HS-27A (cell line): Measurements from ENCODE around the gene SF3B3.
"Not testable (repeated sequence)": the region's sequence is repeated elsewhere in the genome, so short reads cannot be mapped to it uniquely, and the experiment has no call there.

Source experiments
- DNase-seq: peaks from one replicate; pipeline ENCODE4 v3.0.0-alpha.2; 2012; ENCODE audit warnings: low read depth, missing footprints

The SF3B3 gene

DNA sequence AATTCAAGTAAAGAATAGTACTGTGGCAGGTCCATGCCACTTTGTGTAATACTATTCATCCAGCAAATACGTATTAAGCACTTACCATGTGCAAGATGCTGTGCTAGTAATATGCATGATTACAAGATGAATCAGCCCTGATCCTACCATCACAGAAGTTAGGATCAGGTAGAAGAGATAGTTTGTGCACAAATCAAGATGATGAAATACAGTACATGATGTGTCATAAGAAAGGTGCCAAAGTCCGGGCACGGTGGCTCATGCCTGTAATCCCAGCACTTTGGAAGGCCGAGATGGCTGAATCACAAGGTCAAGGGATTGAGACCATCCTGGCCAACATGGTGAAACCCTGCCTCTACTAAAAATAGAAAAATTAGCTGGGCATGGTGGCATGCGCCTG is 11.2 kb upstream of the SF3B3 start:
- no peak for DNase-seq

DNA sequence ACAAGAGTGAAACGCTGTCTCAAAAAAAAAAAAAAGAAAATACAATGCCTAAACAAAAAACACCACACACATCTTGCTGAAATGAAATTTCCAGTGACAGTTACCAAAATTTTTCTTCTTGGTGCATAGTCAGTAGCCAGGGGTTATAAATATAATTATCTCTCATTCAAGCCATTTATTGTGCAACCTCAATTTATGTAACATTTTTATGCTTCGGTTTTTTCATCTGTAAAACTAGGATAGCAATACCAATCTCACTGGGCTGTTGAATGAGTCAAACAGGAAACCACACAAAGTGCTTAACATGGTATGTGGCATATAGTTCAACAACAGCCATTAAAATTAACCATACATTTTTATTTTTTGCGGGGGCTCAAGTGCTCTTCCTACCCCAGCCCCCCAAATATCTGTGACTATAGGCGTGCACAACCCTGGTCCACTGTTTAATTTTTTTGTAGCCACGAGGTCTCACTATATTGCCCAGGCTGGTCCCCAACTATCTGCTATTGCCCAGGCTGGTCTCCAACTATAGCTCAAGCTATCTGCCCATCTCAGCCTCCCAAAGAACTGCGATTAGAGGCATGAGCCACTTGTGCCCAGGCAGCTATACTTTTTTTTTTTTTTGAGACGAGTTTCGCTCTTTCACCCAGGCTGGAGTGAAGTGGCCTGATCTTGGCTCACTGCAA is 2.9 kb upstream of the SF3B3 start:
- no peak for DNase-seq

DNA sequence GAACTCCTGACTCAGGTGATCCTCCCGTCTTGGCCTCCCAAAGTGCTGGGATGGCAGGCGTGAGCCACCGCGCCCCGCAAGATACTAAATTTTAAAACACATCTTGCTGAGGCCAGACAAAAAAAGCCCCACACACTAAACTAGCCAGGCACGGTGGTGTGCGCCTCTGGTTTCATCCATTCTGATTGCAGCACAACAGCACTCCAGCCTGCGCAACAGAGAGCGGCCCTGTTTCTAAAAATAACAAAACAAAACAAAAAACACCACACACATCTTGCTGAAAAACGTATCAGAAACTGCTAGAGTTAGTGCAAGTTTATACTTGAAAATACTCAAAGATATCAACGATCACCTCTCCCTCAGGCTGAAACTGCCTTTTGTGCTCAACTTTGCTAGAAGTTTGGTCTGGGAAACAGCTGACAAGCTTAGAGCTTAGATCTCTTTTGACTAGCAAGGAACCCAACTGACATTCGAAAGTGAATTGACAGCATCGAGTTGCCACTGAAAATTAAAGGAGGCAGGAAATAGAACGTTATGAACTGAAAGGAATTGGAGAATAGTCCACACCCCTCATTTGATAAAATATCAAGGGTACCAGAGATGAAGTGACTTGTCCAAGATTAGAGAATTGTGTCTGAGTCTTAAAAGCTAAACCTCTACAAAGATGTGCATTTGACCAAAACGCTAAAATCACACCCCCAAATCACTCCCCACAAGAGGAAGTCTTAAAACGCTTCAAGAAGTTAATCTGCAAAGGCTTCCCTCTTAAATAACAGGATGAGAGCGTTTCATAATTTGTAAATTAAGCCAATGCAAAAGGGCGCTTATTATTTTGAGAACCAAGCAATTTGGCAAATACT is 1.2 kb upstream of the SF3B3 start:
- no peak for DNase-seq

DNA sequence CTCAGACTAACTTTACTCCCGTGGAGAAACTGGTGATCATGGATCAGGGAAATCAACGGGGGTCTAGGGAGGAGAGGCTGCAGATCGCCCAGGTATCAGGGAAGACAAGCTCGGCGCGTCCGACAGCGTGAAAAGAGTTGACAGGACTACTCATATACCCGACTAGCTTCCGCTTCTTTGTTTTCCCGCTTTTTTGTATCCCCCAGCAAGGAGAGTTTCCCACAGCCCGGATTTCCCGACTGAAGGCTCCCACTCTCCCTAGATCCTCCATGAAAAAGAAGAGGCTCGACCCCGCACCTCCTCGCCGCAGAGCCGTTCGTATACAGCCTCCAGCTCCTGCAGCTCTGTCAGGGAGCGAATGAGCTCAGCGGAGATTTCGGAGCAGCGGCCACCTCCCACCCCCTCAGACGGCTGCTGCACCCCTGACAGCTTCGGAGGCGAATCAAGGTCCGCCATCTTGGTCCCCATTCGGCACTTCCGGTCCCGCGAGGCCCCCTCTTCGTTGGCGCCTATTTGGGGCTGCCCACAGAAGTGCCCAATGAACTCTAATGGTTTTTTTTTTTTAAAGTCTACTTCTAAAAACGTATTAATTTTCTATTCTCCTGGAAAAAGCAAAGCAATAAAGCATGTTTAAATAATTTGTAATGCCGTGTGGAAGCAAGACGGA is 407 bp upstream of the SF3B3 start, which contains the start of gene COG4:
COG4 (minus strand) TSS at position 479 of the 667 bp plus-strand sequence; CDS start at position 468, 11 bp downstream.
- peak; percentile 89 for DNase-seq

DNA sequence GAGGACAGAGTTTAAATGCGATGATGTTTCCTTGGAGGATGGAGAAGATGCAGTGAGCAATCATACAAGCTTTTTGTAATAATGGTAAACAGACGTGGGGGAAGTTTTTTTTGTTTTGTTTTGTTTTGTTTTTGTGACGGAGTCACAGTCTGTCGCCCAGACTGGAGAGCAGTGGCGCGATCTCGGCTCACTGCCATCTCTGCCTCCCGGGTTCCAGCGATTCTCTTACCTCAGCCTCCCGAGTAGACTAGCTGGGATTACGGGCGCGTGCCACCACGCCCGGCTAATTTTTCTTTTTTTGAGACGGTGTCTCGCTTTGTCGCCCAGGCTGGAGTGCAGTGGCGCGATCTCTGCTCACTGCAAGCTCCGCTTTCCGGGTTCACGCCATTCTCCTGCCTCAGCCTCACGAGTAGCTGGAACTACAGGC is 796 bp downstream of the SF3B3 start:
- DNase-seq = not testable (repeated sequence)

DNA sequence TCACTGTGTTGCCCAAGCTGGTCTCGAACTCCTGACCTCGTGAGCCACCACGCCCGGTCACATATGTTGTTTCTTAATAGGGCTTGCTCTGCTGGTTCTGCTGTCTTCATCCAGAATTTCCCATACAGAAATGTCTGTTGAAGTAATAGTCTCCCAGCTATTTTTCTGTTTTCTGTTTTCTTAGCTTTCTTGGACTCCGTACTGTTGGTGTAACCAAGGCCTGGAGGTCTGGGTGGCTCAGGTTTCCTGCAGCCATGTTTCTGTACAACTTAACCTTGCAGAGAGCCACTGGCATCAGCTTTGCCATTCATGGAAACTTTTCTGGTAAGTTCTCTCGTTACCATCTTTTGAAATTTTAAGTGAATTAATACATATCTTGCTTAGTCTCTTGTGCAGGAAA is 2.8 kb downstream of the SF3B3 start:
- DNase-seq = no peak

DNA sequence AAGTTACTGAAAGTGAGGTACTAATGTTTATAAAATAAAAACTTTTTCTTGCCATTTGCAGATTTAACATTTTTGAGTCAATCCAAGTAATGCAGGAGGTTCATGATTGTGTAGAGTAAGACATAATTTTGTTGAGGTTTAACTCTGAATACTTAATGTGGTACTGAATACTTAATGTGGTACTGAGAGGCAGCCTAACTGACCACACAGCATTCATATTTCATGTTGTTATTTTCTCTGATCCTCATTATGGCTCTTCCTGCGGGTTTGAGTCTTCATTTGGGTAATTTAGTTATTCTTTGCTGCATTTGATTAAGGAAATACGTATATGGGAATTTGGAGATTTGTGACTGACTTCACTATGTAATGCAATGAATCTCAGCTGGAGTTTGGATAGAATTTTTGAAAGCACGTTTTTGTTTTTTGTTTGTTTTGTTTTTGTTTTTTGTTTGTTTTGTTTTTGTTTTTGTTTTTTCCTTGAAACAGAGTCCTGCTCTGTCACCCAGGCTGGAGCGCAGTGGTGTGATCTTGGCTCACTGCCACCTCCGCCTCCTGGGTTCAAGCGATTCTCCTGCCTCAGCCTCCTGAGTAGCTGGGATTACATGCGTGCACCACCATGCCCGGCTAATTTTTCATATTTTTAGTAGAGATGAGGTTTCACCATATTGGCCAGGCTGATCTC is 3.8 kb downstream of the SF3B3 start:
- no peak for DNase-seq

DNA sequence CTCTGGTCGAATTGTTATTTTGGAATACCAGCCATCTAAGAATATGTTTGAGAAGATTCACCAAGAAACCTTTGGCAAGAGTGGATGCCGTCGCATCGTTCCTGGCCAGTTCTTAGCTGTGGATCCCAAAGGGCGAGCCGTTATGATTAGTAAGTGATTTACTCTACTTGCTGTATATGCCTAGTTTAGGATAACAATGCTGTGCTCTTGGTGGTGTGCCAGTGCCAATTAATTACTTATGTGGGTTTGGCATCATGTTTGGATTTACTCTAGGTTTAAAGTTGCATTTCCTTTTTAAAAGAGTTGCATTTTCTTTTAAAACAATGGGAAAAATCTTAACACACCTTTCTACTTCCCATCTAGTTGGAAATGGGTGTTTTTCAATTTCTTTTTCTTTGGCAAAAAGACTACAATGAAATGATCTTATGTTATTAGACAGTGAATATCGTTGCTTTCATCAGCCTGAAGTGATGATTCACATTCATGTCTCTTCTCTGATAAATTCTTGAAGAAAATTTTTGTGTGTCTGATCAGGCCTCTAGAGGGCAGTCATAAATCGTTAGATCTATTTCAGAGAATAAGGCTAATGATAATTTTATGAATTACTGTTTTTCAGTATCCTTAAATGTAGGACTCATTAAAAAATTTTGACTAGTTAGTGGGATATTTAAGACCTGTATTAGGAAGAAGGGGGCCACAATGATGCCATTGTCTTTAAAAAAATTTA is 5.6 kb downstream of the SF3B3 start:
- DNase-seq = no peak

DNA sequence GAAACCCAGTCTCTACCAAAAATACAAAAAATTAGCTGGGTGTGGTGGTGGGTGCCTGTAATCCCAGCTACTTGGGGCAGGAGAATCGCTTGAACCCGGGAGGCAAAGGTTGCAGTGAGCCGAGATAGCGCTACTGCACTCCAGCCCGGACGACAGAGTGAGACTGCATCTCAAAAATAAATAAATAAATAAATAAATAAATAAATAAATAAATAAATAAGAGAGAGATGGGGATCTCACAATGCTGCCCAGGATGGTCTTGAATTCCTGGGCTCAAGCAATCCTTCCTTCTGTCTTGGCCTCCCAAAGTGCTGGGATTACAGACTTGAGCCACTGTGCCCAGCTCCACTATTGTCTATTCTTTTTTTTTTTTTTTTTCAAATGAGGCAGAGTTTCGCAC is 6.3 kb downstream of the SF3B3 start:
- DNase-seq = not testable (repeated sequence)

DNA sequence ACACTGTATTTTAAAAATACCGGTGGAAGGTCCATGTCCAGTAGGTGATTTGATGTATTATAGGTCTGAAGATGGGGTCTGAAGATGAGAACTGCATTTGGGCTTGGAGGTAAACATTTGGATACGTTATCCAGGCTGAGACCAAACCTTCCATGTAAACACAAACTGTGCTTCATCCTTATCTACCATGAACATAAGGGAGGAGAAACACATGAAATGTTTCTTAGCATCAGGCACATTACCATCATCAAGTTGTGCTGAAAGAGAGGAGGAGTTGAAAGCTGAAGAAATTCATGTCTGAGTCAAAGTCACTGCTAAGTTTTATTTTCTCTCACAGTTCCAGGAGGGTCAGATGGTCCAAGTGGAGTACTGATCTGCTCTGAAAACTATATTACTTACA is 11.4 kb downstream of the SF3B3 start:
- DNase-seq = no peak

DNA sequence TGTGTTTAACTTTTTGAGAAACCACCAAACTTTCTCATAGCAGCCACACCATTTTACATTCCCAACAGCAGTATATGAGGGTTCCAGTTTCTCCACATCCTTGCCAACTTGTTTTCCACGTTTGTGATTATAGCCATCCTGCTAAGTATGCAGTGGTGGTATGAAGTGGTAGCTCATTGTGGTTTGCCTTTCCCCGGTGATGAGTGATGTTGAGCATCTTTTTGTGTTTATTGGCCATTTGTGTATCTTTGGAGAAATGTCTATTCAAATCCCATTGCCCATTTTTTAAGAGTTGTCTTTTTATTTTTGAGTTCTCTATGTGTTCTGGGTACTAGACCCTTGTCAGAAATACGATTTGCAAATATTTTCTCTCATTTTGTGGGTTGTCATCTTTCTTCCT is 17.4 kb downstream of the SF3B3 start:
- DNase-seq = no peak

DNA sequence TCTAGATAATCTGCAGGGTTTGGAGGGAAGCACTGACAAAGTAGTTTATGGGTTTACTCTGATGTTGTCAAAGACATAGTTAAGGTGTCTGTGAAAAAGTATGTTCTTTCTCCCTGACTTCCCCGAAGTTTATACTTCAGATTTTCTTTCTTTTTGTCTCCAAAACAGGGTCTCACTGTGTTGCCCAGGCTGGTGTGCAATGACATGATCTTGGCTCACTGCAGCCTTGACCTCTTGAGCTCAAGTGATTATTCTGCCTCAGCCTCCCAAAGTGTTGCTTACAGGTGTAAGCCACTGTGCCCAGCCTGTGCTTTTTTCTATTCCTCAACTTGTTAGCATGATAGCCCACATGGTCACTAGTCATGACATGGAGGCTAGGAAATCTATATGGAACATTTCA is 20.9 kb downstream of the SF3B3 start:
- no peak for DNase-seq

DNA sequence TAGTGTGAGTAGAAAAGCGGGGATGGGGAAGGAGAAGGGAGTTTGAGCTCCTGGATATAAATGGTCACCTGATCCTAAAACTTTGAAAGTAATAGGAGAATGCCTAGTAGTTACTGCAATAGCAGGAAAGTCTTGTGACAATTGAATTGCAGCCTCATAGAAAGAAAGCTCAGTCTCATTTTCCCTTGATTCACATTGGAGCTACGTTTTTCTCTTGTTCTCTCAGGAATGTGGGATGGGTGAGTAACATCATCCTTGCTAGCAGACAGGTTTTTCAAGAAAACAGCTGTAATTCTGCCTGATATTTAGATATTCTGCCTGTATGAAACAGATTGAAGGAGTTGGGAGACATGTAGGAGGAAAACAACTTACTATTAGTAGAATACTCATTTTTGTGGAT is 25.3 kb downstream of the SF3B3 start:
- DNase-seq = no peak

DNA sequence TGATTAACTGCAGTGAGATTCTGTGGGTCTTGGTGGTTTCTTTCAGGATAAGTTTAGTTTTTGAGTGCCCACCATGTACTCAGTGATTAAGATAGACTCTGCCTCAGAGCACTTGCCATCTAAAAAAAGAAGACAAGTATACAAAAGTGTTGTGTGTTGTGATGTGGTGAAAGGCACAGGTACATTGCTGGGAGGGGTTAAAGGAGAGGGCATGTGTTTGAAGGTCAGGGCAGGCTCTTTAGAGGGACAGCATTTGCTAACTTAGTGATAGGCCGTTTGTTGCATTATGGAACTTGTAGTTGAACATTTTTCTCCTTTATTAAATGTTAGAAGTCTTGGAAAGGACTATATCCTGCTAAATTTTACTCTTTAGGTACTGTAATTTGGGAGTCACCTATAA is 26.5 kb downstream of the SF3B3 start:
- no peak for DNase-seq

DNA sequence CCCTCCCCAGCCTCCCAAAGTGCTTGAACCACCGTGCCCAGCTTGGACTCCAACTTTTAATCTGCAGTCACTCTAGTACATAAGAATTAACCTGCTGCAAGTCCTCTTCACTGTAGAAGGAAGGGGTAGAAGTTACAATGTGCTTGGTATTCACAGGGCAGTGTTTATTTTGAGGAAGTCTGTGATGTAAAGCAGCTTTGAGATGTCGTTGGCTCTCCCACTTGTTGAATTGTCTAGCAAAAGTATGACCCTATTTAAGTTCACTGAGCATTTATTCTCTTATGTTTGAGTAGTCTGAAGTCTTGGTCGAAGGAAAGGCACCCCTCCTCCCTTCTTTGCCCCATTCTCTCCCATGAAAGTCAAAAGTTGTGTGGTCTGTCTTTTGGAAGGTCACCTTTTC is 28.2 kb downstream of the SF3B3 start:
- DNase-seq = no peak

DNA sequence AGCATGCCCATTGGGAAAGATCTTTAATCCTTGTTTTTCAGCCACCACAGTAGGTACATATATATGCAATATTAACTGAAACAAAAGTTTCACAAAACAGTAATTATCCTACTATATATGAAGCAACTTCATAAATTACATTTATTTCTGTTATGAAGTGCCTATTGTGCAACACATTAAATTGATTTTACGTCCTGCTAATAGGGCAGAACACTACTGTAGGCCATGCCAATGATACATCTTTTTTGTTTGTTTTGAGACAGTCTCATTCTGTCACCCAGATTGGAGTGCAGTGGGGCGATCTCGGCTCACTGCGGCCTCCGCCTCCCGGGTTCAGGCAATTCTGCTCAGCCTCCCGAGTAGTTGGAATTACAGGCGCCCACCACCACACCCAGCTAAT is 29.1 kb downstream of the SF3B3 start:
- DNase-seq = no peak

DNA sequence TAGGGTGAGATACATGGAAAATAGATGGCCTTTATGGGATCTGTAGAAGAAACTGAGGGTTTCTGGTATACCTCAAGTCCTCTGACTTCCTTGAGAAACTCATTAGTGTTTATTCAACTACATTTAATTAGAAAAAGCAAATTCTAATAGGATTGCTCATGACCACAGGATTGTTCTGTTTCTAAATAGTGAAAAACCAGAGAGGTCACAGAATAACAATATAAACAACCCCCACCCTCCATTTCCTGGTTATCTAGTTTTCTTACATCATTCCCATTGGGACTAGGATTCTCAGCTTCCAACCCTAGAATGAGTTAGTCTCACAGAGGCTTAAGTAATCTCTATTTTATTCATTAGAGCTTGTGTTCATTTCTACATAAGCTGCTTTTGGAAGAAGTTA is 30.0 kb downstream of the SF3B3 start:
- no peak for DNase-seq

DNA sequence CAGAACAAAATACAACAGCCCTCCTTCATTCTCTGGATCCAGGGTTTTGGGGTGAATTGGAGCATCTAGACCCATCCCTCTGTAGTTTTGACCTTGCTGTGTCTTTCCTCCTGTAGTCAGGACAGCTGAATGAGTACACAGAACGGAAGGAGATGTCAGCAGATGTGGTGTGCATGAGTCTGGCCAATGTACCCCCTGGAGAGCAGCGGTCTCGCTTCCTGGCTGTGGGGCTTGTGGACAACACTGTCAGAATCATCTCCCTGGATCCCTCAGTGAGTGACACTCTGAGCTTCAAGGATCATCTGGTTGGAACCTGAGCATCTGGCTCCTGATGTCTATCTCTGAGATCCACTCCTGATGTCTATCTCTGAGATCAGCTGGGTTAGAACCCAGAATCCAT is 32.4 kb downstream of the SF3B3 start:
- DNase-seq = no peak

DNA sequence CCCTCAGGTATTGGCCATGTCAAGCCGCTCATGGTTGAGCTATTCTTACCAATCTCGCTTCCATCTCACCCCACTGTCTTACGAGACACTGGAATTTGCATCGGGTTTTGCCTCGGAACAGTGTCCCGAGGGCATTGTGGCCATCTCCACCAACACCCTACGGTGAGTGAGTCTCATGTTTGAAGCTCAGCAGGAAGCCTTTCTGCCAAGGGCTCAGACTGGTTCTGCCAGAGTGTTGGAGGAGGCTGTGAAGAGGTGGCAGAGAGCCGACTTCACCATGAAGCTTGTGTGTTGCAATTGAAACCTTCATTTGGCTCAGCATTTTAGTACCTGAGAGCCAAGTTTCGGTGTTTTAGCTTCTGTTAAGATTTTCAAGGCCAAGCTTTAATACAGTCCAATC is 38.0 kb downstream of the SF3B3 start:
- no peak for DNase-seq

DNA sequence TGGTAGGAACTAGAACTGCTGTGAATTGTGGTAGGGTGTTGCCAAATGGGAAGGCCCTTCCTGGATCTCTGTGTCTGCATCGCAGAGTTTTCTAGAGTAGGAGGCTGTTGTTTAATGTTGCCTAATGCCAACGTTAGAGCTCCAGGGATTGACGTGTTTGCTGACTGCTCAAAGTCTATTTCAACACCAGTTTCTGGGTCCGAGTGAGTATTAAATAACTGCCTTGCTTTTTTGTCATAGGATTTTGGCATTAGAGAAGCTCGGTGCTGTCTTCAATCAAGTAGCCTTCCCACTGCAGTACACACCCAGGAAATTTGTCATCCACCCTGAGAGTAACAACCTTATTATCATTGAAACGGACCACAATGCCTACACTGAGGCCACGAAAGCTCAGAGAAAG is 40.0 kb downstream of the SF3B3 start:
- no peak for DNase-seq

DNA sequence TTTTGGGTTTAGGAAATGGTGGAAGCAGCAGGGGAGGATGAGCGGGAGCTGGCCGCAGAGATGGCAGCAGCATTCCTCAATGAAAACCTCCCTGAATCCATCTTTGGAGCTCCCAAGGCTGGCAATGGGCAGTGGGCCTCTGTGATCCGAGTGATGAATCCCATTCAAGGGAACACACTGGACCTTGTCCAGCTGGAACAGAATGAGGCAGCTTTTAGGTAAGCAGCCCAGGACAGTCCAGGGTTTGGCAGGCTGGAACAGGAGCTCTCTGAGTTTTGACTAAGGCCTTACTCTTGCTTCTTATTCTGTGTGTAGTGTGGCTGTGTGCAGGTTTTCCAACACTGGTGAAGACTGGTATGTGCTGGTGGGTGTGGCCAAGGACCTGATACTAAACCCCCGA is 41.4 kb downstream of the SF3B3 start:
- DNase-seq = no peak
